Right lobe of liver (tissue), 4 donors: ENCODE results near the gene PPFIBP2.

Experiments used
- POLR2A ChIP-seq: fragments of 450-650 bp; IDR thresholded peaks from one replicate; pipeline ENCODE4 v1.6.1; 2017; ENCODE audit warnings: antibody characterized with exemption, mild to moderate bottlenecking
- TF ChIP-seq, protein P1 (sequence below), 4 donors: fragments of 200-600 bp in 3 of 4; fragments of 450-650 bp in 1 of 4; IDR thresholded peaks; one replicate each; pipeline versions ENCODE4 v1.5.1 to v1.8.0; 2016 to 2022; ENCODE audit warnings: antibody characterized with exemption in 4 of 4, mild to moderate bottlenecking in 2 of 4
- donor health status: DM: no; HTN: no; CAD: no.
- donor health status: DM: no; HTN: no; CAD: no.
- donor health status: DM: no; HTN: yes; CAD: no.

DNA sequence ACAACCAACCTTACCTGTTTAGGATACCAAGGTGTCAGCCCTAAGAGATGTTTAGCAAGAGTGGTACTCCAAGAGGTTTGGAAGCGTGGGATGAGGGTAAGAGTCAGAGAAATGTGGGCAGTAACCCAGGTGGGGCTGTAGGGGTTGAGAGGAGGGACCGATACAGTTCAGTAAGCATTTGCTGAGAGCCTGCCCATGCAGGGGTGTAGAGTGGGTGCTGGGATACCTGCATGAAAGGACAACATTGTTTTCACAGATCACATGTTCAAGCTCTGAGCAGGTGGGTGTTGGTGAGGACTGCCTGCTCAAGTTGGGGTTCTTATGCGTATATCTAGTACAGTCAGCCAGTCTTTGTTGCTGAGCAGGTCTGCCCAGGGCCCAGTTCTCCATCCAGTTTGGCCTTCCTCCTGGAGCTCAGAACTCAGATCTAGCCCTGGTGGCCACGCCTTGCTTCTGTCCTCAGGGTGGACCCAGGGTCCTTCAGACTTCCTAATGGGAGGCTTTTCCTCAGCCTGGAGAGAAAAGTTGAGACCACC is 14.8 kb downstream of the PPFIBP2 start:
- no peak for TF ChIP-seq POLR2A
- TF ChIP-seq, protein P1, sequence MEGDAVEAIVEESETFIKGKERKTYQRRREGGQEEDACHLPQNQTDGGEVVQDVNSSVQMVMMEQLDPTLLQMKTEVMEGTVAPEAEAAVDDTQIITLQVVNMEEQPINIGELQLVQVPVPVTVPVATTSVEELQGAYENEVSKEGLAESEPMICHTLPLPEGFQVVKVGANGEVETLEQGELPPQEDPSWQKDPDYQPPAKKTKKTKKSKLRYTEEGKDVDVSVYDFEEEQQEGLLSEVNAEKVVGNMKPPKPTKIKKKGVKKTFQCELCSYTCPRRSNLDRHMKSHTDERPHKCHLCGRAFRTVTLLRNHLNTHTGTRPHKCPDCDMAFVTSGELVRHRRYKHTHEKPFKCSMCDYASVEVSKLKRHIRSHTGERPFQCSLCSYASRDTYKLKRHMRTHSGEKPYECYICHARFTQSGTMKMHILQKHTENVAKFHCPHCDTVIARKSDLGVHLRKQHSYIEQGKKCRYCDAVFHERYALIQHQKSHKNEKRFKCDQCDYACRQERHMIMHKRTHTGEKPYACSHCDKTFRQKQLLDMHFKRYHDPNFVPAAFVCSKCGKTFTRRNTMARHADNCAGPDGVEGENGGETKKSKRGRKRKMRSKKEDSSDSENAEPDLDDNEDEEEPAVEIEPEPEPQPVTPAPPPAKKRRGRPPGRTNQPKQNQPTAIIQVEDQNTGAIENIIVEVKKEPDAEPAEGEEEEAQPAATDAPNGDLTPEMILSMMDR (IDR thresholded peaks at IDR 0.05): no peak
